Stomach (tissue), 4 donors: ENCODE data around the gene NLRP3.

Experiments used
- EP300 ChIP-seq: sonication (generic); formaldehyde crosslinking; IDR thresholded peaks from one replicate; pipeline ENCODE4 v1.6.1; 2017; ENCODE audit warnings: antibody characterized with exemption
- POLR2A ChIP-seq, 4 donors: fragments of 450-650 bp; IDR thresholded peaks; one replicate each; pipeline ENCODE4 v1.6.1; 2016; ENCODE audit warnings: antibody characterized with exemption in 4 of 4, control low read depth in 2 of 4, mild to moderate bottlenecking in 1 of 4, moderate library complexity in 1 of 4
- TF ChIP-seq, protein P1 (sequence below), 7 experiments: fragments of 450-650 bp in 4 of 7; fragments of 200-600 bp in 3 of 7; sonication (generic) in 3 of 7; IDR thresholded peaks; one replicate each; pipeline ENCODE4 v1.5.1; 2016 to 2019; ENCODE audit warnings: antibody characterized with exemption in 7 of 7, control low read depth in 2 of 7, mild to moderate bottlenecking in 1 of 7

DNA sequence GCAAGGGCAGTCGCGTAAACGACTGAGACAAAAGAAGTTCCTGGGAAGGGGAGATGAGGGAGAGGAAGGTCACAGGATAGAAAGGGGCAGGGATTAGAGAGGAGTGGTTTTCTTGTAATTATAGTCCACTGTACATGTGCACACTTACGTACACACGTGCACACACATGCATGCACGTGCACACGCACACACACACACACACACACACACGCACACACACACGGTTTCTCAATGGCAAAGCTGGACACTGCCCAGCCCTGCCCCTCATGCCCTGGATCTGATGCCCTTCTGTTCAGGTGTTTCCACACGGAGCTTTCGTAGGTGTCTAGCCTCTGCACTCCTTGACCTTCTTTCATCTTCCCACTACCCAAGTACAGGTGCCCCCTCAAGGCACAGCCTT is 38.0 kb downstream of the NLRP3 start:
- no peak for TF ChIP-seq EP300
- no peak for TF ChIP-seq POLR2A (IDR thresholded peaks at IDR 0.05)
- TF ChIP-seq, protein P1, sequence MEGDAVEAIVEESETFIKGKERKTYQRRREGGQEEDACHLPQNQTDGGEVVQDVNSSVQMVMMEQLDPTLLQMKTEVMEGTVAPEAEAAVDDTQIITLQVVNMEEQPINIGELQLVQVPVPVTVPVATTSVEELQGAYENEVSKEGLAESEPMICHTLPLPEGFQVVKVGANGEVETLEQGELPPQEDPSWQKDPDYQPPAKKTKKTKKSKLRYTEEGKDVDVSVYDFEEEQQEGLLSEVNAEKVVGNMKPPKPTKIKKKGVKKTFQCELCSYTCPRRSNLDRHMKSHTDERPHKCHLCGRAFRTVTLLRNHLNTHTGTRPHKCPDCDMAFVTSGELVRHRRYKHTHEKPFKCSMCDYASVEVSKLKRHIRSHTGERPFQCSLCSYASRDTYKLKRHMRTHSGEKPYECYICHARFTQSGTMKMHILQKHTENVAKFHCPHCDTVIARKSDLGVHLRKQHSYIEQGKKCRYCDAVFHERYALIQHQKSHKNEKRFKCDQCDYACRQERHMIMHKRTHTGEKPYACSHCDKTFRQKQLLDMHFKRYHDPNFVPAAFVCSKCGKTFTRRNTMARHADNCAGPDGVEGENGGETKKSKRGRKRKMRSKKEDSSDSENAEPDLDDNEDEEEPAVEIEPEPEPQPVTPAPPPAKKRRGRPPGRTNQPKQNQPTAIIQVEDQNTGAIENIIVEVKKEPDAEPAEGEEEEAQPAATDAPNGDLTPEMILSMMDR (IDR thresholded peaks at IDR 0.05), result no peak
